HEK293 (cell line): ENCODE data around the gene NIT1.

ENCODE experiments used
- CTCF ChIA-PET: fragments of 350-600 bp; formaldehyde crosslinking; extraction: SDS; loops from one replicate; lab custom pipeline; 2021; ENCODE audit warnings: antibody characterized with exemption; lab: Yijun Ruan, JAX
- POLR2A ChIA-PET: fragments of 300-600 bp; formaldehyde crosslinking; extraction: SDS; loops from one replicate; lab custom pipeline; 2020; ENCODE audit warnings: antibody characterized with exemption, inconsistent platforms; lab: Yijun Ruan, JAX
- H3K27ac ChIP-seq: fragments of 200-500 bp; sonication (Bioruptor generic); 2 replicates; pipeline ENCODE4 v1.5.1; 2014; ENCODE audit warnings: low read depth, low read length, control low read depth, inconsistent platforms; ENCODE audit errors: extremely low read depth
- H3K36me3 ChIP-seq, 2 experiments: fragments of 200-500 bp in 1 of 2; sonication (Bioruptor generic) in 1 of 2; 1 replicate in 1 of 2; 2 replicates in 1 of 2; pipeline ENCODE4 v1.5.1; 2014 to 2017; ENCODE audit warnings: inconsistent platforms in 2 of 2, low read length in 2 of 2; ENCODE audit not compliant: control insufficient read depth in 2 of 2, insufficient read depth in 1 of 2
- H3K4me1 ChIP-seq: fragments of 200-500 bp; sonication (Bioruptor generic); 2 replicates; pipeline ENCODE4 v1.5.1; 2014; ENCODE audit warnings: mild to moderate bottlenecking, low read length, inconsistent platforms; ENCODE audit not compliant: control insufficient read depth, insufficient read depth
- H3K4me3 ChIP-seq: 2 replicates; pipeline ENCODE4 v1.5.1; 2011; ENCODE audit warnings: low read depth, mild to moderate bottlenecking, control low read depth, low read length, moderate library complexity
- H3K9me3 ChIP-seq: fragments of 200-500 bp; sonication (Bioruptor generic); 2 replicates; pipeline ENCODE4 v1.5.1; 2014; ENCODE audit warnings: low read depth, low read length, inconsistent platforms; ENCODE audit not compliant: control insufficient read depth, insufficient read depth
- BCL11A ChIP-seq: fragments of 450-650 bp; formaldehyde crosslinking; IDR thresholded peaks from 2 replicates; pipeline ENCODE4 v1.5.1; 2016; ENCODE audit warnings: low read depth, missing biosample characterization, missing genetic modification characterization
- GLIS2 ChIP-seq: fragments of 450-650 bp; formaldehyde crosslinking; IDR thresholded peaks from 2 replicates; pipeline ENCODE4 v1.5.1; 2016; ENCODE audit warnings: missing biosample characterization, missing genetic modification characterization
- MYNN ChIP-seq: fragments of 450-650 bp; formaldehyde crosslinking; IDR thresholded peaks from 2 replicates; pipeline ENCODE4 v1.5.1; 2016; ENCODE audit warnings: missing biosample characterization, missing genetic modification characterization, borderline replicate concordance
- REPIN1 ChIP-seq: fragments of 450-650 bp; formaldehyde crosslinking; IDR thresholded peaks from 2 replicates; pipeline ENCODE4 v1.5.1; 2017; ENCODE audit warnings: missing biosample characterization, missing genetic modification characterization, low read depth
- SP3 ChIP-seq: fragments of 450-650 bp; formaldehyde crosslinking; IDR thresholded peaks from 2 replicates; pipeline ENCODE4 v1.5.1; 2016; ENCODE audit warnings: missing biosample characterization, missing genetic modification characterization
- YY1 ChIP-seq: fragments of 450-650 bp; formaldehyde crosslinking; IDR thresholded peaks from 2 replicates; pipeline ENCODE4 v1.5.1; 2018; ENCODE audit warnings: missing biosample characterization, missing genetic modification characterization
- ZBTB21 ChIP-seq: fragments of 450-650 bp; formaldehyde crosslinking; IDR thresholded peaks from 2 replicates; pipeline ENCODE4 v1.5.1; 2017; ENCODE audit warnings: missing biosample characterization, missing genetic modification characterization
- ZBTB48 ChIP-seq: fragments of 450-650 bp; formaldehyde crosslinking; IDR thresholded peaks from 2 replicates; pipeline ENCODE4 v1.5.1; 2016; ENCODE audit warnings: missing biosample characterization, missing genetic modification characterization
- ZNF426 ChIP-seq: fragments of 450-650 bp; formaldehyde crosslinking; IDR thresholded peaks from 2 replicates; pipeline ENCODE4 v1.5.1; 2017; ENCODE audit warnings: missing biosample characterization, missing genetic modification characterization, mild to moderate bottlenecking, inconsistent platforms, moderate library complexity
- ZNF48 ChIP-seq: fragments of 450-650 bp; formaldehyde crosslinking; IDR thresholded peaks from 2 replicates; pipeline ENCODE4 v1.5.1; 2016; ENCODE audit warnings: missing biosample characterization, missing genetic modification characterization
- ZNF521 ChIP-seq: fragments of 450-650 bp; formaldehyde crosslinking; IDR thresholded peaks from 2 replicates; pipeline ENCODE4 v1.5.1; 2017; ENCODE audit warnings: missing biosample characterization, mild to moderate bottlenecking, missing genetic modification characterization
- ZNF529 ChIP-seq: fragments of 450-650 bp; formaldehyde crosslinking; IDR thresholded peaks from 2 replicates; pipeline ENCODE4 v1.5.1; 2017; ENCODE audit warnings: missing genetic modification characterization, missing biosample characterization; ENCODE audit not compliant: insufficient replicate concordance
- ZNF548 ChIP-seq: fragments of 450-650 bp; formaldehyde crosslinking; IDR thresholded peaks from 2 replicates; pipeline ENCODE4 v1.5.1; 2016; ENCODE audit warnings: missing biosample characterization, missing genetic modification characterization
- ZNF776 ChIP-seq: fragments of 450-650 bp; formaldehyde crosslinking; IDR thresholded peaks from 2 replicates; pipeline ENCODE4 v1.5.0; 2017; ENCODE audit warnings: missing biosample characterization, missing genetic modification characterization, borderline replicate concordance
- ZNF843 ChIP-seq: fragments of 450-650 bp; formaldehyde crosslinking; IDR thresholded peaks from 2 replicates; pipeline ENCODE4 v1.5.1; 2016; ENCODE audit warnings: missing biosample characterization, missing genetic modification characterization
- TF ChIP-seq, protein P1 (sequence below): fragments of 450-650 bp; formaldehyde crosslinking; IDR thresholded peaks from 2 replicates; pipeline ENCODE4 v1.5.1; 2016; ENCODE audit warnings: missing biosample characterization, missing genetic modification characterization, borderline replicate concordance
- TF ChIP-seq, protein P2 (sequence below): fragments of 450-650 bp; formaldehyde crosslinking; IDR thresholded peaks from 2 replicates; pipeline ENCODE4 v1.5.1; 2016; ENCODE audit warnings: missing biosample characterization, missing genetic modification characterization
- TF ChIP-seq, protein P3 (sequence below): fragments of 450-650 bp; formaldehyde crosslinking; IDR thresholded peaks from 2 replicates; pipeline ENCODE4 v1.5.1; 2016; ENCODE audit warnings: missing biosample characterization, missing genetic modification characterization
- TF ChIP-seq, protein P4 (sequence below): fragments of 450-650 bp; formaldehyde crosslinking; IDR thresholded peaks from 2 replicates; pipeline ENCODE4 v1.5.1; 2016; ENCODE audit warnings: missing biosample characterization, missing genetic modification characterization
- TF ChIP-seq, protein P5 (sequence below): fragments of 450-650 bp; formaldehyde crosslinking; IDR thresholded peaks from 2 replicates; pipeline ENCODE4 v1.5.1; 2016; ENCODE audit warnings: missing biosample characterization, missing genetic modification characterization
- TF ChIP-seq, protein P6 (sequence below): fragments of 450-650 bp; formaldehyde crosslinking; IDR thresholded peaks from 2 replicates; pipeline ENCODE4 v1.5.1; 2016; ENCODE audit warnings: missing biosample characterization, missing genetic modification characterization
- TF ChIP-seq, protein P7 (sequence below): fragments of 450-650 bp; formaldehyde crosslinking; IDR thresholded peaks from 2 replicates; pipeline ENCODE4 v1.5.1; 2017; ENCODE audit warnings: missing biosample characterization, mild to moderate bottlenecking, missing genetic modification characterization, moderate library complexity

Gene NIT1

DNA sequence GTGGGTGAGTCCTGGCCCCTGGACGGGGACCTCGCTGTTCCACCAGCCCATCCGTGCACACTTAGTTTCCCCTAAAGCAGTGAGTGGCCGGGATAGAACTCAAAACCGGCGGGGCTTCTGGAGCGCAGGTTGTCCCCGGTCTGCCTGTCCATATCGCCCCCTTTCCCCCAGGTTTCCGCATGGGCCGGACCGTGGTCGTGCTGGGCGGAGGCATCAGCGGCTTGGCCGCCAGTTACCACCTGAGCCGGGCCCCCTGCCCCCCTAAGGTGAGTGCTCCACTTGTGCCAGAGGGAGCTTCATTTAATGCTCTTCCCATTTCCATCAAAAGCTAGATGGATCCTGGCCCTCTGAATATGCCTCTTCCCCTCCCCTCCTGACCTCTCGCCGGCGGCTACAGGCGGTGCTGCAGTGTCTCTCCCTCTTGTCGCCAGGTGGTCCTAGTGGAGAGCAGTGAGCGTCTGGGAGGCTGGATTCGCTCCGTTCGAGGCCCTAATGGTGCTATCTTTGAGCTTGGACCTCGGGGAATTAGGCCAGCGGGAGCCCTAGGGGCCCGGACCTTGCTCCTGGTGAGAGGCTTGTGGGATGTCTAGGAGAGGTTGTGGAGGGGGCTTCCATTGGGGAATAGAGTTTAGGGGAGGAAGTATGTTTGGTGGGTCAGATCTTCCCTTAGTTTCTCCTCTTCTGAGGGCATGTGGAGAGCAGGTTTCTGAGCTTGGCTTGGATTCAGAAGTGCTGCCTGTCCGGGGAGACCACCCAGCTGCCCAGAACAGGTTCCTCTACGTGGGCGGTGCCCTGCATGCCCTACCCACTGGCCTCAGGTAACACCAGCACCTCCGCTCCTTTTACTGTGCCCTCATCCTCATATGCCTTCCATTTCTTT, 49.0 kb downstream of the NIT1 start:
- POLR2A ChIA-PET: interaction anchor here (0.5 to 4.8 kb wide), 13 partner anchors 10 to 215 kb away, joined by 3 to 53 read pairs (median 4); partner anchors contain the start of genes B4GALT3, DEDD, NDUFS2 and TOMM40L
- Histone ChIP-seq H3K4me3 (peak overlapping the region; percentile 58), H3K27ac (peak overlapping the region; percentile 39; the same call in 1 of the 2 replicates), H3K4me1 (peaks cover 3% of the 10 kb centered on the region; the same call in 1 of the 2 replicates), H3K9me3 (no peaks in the 10 kb centered on the region), H3K36me3 (peaks cover 3 to 73% of the 10 kb centered on the region in 2 experiments; a peak in 1 of 3 replicates)
- CTCF ChIA-PET: interaction anchor here (1.1 to 3.9 kb wide), 7 partner anchors 10 to 215 kb away, joined by 3 to 23 read pairs (median 12); partner anchors contain the start of genes B4GALT3, NDUFS2 and UFC1
- TF ChIP-seq GLIS2 (tag by site-specific recombination) (peak; percentile 69), ZNF548 (tag by site-specific recombination) (no peak), ZNF426 (tag by site-specific recombination) (no peak), MYNN (tag by site-specific recombination) (no peak), ZBTB21 (no peak), REPIN1 (tag by site-specific recombination) (no peak), ZNF521 (no peak), ZNF529 (tag by site-specific recombination) (no peak), ZNF776 (tag by site-specific recombination) (no peak), ZNF843 (no peak), ZBTB48 (tag by site-specific recombination) (0 out of 2 replicates have a peak, but pooled peaks have one; percentile 5), BCL11A (tag by site-specific recombination) (no peak), ZNF48 (tag by site-specific recombination) (no peak), SP3 (tag by site-specific recombination) (no peak), YY1 (tag by site-specific recombination) (no peak)
- TF ChIP-seq, protein P1, sequence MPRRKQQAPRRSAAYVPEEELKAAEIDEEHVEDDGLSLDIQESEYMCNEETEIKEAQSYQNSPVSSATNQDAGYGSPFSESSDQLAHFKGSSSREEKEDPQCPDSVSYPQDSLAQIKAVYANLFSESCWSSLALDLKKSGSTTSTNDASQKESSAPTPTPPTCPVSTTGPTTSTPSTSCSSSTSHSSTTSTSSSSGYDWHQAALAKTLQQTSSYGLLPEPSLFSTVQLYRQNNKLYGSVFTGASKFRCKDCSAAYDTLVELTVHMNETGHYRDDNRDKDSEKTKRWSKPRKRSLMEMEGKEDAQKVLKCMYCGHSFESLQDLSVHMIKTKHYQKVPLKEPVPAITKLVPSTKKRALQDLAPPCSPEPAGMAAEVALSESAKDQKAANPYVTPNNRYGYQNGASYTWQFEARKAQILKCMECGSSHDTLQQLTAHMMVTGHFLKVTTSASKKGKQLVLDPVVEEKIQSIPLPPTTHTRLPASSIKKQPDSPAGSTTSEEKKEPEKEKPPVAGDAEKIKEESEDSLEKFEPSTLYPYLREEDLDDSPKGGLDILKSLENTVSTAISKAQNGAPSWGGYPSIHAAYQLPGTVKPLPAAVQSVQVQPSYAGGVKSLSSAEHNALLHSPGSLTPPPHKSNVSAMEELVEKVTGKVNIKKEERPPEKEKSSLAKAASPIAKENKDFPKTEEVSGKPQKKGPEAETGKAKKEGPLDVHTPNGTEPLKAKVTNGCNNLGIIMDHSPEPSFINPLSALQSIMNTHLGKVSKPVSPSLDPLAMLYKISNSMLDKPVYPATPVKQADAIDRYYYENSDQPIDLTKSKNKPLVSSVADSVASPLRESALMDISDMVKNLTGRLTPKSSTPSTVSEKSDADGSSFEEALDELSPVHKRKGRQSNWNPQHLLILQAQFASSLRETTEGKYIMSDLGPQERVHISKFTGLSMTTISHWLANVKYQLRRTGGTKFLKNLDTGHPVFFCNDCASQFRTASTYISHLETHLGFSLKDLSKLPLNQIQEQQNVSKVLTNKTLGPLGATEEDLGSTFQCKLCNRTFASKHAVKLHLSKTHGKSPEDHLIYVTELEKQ (tag by site-specific recombination): no peak
- TF ChIP-seq, protein P2, sequence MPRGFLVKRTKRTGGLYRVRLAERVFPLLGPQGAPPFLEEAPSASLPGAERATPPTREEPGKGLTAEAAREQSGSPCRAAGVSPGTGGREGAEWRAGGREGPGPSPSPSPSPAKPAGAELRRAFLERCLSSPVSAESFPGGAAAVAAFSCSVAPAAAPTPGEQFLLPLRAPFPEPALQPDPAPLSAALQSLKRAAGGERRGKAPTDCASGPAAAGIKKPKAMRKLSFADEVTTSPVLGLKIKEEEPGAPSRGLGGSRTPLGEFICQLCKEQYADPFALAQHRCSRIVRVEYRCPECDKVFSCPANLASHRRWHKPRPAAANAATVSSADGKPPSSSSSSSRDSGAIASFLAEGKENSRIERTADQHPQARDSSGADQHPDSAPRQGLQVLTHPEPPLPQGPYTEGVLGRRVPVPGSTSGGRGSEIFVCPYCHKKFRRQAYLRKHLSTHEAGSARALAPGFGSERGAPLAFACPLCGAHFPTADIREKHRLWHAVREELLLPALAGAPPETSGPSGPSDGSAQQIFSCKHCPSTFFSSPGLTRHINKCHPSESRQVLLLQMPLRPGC: no peak
- TF ChIP-seq, protein P3, sequence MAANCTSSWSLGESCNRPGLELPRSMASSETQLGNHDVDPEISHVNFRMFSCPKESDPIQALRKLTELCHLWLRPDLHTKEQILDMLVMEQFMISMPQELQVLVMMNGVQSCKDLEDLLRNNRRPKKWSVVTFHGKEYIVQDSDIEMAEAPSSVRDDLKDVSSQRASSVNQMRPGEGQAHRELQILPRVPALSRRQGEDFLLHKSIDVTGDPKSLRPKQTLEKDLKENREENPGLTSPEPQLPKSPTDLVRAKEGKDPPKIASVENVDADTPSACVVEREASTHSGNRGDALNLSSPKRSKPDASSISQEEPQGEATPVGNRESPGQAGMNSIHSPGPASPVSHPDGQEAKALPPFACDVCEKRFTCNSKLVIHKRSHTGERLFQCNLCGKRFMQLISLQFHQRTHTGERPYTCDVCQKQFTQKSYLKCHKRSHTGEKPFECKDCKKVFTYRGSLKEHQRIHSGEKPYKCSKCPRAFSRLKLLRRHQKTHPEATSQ (tag by site-specific recombination): no peak
- TF ChIP-seq, protein P4, sequence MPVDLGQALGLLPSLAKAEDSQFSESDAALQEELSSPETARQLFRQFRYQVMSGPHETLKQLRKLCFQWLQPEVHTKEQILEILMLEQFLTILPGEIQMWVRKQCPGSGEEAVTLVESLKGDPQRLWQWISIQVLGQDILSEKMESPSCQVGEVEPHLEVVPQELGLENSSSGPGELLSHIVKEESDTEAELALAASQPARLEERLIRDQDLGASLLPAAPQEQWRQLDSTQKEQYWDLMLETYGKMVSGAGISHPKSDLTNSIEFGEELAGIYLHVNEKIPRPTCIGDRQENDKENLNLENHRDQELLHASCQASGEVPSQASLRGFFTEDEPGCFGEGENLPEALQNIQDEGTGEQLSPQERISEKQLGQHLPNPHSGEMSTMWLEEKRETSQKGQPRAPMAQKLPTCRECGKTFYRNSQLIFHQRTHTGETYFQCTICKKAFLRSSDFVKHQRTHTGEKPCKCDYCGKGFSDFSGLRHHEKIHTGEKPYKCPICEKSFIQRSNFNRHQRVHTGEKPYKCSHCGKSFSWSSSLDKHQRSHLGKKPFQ (tag by site-specific recombination): no peak
- TF ChIP-seq, protein P5, sequence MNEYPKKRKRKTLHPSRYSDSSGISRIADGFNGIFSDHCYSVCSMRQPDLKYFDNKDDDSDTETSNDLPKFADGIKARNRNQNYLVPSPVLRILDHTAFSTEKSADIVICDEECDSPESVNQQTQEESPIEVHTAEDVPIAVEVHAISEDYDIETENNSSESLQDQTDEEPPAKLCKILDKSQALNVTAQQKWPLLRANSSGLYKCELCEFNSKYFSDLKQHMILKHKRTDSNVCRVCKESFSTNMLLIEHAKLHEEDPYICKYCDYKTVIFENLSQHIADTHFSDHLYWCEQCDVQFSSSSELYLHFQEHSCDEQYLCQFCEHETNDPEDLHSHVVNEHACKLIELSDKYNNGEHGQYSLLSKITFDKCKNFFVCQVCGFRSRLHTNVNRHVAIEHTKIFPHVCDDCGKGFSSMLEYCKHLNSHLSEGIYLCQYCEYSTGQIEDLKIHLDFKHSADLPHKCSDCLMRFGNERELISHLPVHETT (tag by site-specific recombination): no peak
- TF ChIP-seq, protein P6, sequence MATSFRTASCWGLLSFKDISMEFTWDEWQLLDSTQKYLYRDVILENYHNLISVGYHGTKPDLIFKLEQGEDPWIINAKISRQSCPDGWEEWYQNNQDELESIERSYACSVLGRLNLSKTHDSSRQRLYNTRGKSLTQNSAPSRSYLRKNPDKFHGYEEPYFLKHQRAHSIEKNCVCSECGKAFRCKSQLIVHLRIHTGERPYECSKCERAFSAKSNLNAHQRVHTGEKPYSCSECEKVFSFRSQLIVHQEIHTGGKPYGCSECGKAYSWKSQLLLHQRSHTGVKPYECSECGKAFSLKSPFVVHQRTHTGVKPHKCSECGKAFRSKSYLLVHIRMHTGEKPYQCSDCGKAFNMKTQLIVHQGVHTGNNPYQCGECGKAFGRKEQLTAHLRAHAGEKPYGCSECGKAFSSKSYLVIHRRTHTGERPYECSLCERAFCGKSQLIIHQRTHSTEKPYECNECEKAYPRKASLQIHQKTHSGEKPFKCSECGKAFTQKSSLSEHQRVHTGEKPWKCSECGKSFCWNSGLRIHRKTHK (tag by site-specific recombination): no peak
- TF ChIP-seq, protein P7, sequence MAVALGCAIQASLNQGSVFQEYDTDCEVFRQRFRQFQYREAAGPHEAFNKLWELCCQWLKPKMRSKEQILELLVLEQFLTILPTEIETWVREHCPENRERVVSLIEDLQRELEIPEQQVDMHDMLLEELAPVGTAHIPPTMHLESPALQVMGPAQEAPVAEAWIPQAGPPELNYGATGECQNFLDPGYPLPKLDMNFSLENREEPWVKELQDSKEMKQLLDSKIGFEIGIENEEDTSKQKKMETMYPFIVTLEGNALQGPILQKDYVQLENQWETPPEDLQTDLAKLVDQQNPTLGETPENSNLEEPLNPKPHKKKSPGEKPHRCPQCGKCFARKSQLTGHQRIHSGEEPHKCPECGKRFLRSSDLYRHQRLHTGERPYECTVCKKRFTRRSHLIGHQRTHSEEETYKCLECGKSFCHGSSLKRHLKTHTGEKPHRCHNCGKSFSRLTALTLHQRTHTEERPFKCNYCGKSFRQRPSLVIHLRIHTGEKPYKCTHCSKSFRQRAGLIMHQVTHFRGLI: no peak
